ENCODE results near the gene ERFE. TPM values are rescaled to one million over a fixed set of nuclear protein-coding genes. Genes with fewer than 3 reads are reported as not detected.
A peak's percentile ranks its signal among the peaks of the same experiment; 100 is the strongest.

The ERFE gene
- total and polyA plus RNA-seq, 2 of the 13 experiments (the other 11 are each of a cell fraction or from before 2014, with no cell fraction given) = 0.09 TPM; not detected in 1

GRCh38 chr2:238162251-238162845, 3.6 kb downstream of the ERFE start:
- H3K36me3 ChIP-seq (replicated peaks in 1 of 2; ENCODE audit: control insufficient read depth in 1 of 2, insufficient read depth in 2 of 2, low read length in 2 of 2) = no peaks in the 10 kb centered on the region
- H3K27me3 ChIP-seq (ENCODE audit: control insufficient read depth in 1 of 2, insufficient read depth in 2 of 2, low read length in 2 of 2) = peaks cover 37 to 64% of the 10 kb centered on the region in 2 experiments
- ChIA-PET CTCF (ENCODE audit: low intra/inter-chr PET ratio, low total read pairs) (no interaction called here), POLR2A (no interaction called here)
- FAIRE-seq (no peak), ATAC-seq (0 out of 3 replicates have a peak, but pooled peaks have one; percentile 1), DNase-seq (ENCODE audit: low spot score) (no peak)
- WGBS (ENCODE audit: low lambda C conversion rate) = 40% methylated on average over 9 of the region's 14 CpGs
- 0 out of 2 replicates have a peak, but pooled peaks have one; percentile 26 for TF ChIP-seq ZNF292 (CRISPR knock-in tag; IDR thresholded peaks at IDR 0.05; ENCODE audit: borderline replicate concordance, low read depth)
- TF ChIP-seq SALL2 (CRISPR knock-in tag; IDR thresholded peaks at IDR 0.05) = no peak
- H3K4me1 ChIP-seq (ENCODE audit: insufficient read depth, low read length) = peaks cover 34% of the 10 kb centered on the region
- BruUV-seq (replicated peaks) = no TSS peak
- in situ Hi-C loops (cut with HindIII; ENCODE audit: extremely low pct_ligation_motif_present, low pct_unique_long_range_greater_than_20kb) = no loop called here
- no peaks in the 10 kb centered on the region for H3K9me3 ChIP-seq (ENCODE audit: low read length)
- H2AFZ ChIP-seq (ENCODE audit: low read length) = no peak overlapping the region
- no peaks in the 10 kb centered on the region for H3K79me2 ChIP-seq (ENCODE audit: insufficient read depth, low read length)
- H3K4me2 ChIP-seq (ENCODE audit: low read depth, low read length) = no peak overlapping the region
- H3K9ac ChIP-seq (ENCODE audit: insufficient read depth, low read depth, low read length) = no peak overlapping the region
- H3K4me3 ChIP-seq (replicated peaks in 1 of 3; ENCODE audit: insufficient read depth in 1 of 3, low read depth in 2 of 3, low read length in 3 of 3) = no peak overlapping the region
- intact Hi-C loops (cut with micrococcal nuclease; ENCODE audit: unreplicated experiment) = no loop called here
- H4K20me1 ChIP-seq (ENCODE audit: insufficient read depth, low read length) = no peaks in the 10 kb centered on the region
- H3K27ac ChIP-seq (ENCODE audit: extremely low read length, insufficient read depth, low read length) = no peak overlapping the region

GRCh38 chr2:238162846-238163441, 4.2 kb downstream of the ERFE start:
- Histone ChIP-seq H3K79me2 (ENCODE audit: insufficient read depth, low read length) (no peaks in the 10 kb centered on the region), H3K4me2 (ENCODE audit: low read depth, low read length) (peak overlapping the region; percentile 71), H3K4me1 (ENCODE audit: insufficient read depth, low read length) (peaks cover 36% of the 10 kb centered on the region), H3K27me3 (ENCODE audit: control insufficient read depth in 1 of 2, insufficient read depth in 2 of 2, low read length in 2 of 2) (peaks cover 32 to 58% of the 10 kb centered on the region in 2 experiments), H3K36me3 (replicated peaks in 1 of 2; ENCODE audit: control insufficient read depth in 1 of 2, insufficient read depth in 2 of 2, low read length in 2 of 2) (no peaks in the 10 kb centered on the region; a peak in 2 of 5 replicates), H4K20me1 (ENCODE audit: insufficient read depth, low read length) (no peaks in the 10 kb centered on the region), H3K4me3 (replicated peaks in 1 of 3; ENCODE audit: insufficient read depth in 1 of 3, low read depth in 2 of 3, low read length in 3 of 3) (peak overlapping the region; percentile 15 to 59 (median 21); a peak in 3 of 6 replicates), H3K9ac (ENCODE audit: insufficient read depth, low read depth, low read length) (no peak overlapping the region; the same call in 1 of the 2 replicates), H3K9me3 (ENCODE audit: low read length) (no peaks in the 10 kb centered on the region), H2AFZ (ENCODE audit: low read length) (no peak overlapping the region), H3K27ac (ENCODE audit: extremely low read length, insufficient read depth, low read length) (no peak overlapping the region)
- ATAC-seq (peak; percentile 6), DNase-seq (ENCODE audit: low spot score) (no peak), FAIRE-seq (no peak)
- POLR2A ChIA-PET = no interaction called here
- intact Hi-C loops (cut with micrococcal nuclease; ENCODE audit: unreplicated experiment) = no loop called here
- TF ChIP-seq ZNF280B (CRISPR knock-in tag; IDR thresholded peaks at IDR 0.05; ENCODE audit: borderline replicate concordance) = 0 out of 2 replicates have a peak, but pooled peaks have one; percentile 25
- no peak for TF ChIP-seq ZBTB38 (CRISPR knock-in tag; IDR thresholded peaks at IDR 0.05)
- peak; percentile 11 for TF ChIP-seq HNRNPLL (IDR thresholded peaks at IDR 0.05; ENCODE audit: low read depth, low read length, poor library complexity, severe bottlenecking)
- TF ChIP-seq MTA1 (CRISPR knock-in tag; IDR thresholded peaks at IDR 0.05; ENCODE audit: borderline replicate concordance) = 0 out of 2 replicates have a peak, but pooled peaks have one; percentile 33
- TF ChIP-seq ZNF451 (CRISPR knock-in tag; IDR thresholded peaks at IDR 0.05) = no peak
- TF ChIP-seq CHD4 (IDR thresholded peaks at IDR 0.05; ENCODE audit: borderline replicate concordance, low read length) = no peak
- TF ChIP-seq NFE2L1 (CRISPR knock-in tag; IDR thresholded peaks at IDR 0.05; ENCODE audit: borderline replicate concordance) = 0 out of 2 replicates have a peak, but pooled peaks have one; percentile 42
- no peak for TF ChIP-seq ZNF773 (CRISPR knock-in tag; IDR thresholded peaks at IDR 0.05; ENCODE audit: borderline replicate concordance)
- TF ChIP-seq ZBTB21 (CRISPR knock-in tag; IDR thresholded peaks at IDR 0.05) = no peak
- CTCF ChIA-PET (ENCODE audit: low intra/inter-chr PET ratio, low total read pairs) = no interaction called here
- BruUV-seq (replicated peaks) = no TSS peak
- WGBS (ENCODE audit: low lambda C conversion rate) = 51% methylated on average over 9 of the region's 15 CpGs
- in situ Hi-C loops (cut with HindIII; ENCODE audit: extremely low pct_ligation_motif_present, low pct_unique_long_range_greater_than_20kb) = no loop called here

Measured in HepG2 (cell line).